K562 (cell line): ENCODE data around the gene TUT1. TPM values are rescaled to one million over a fixed set of nuclear protein-coding genes. Genes with fewer than 3 reads are reported as not detected.

Experiments
- C11orf30 ChIP-seq: fragments of 450-650 bp; IDR thresholded peaks from 2 replicates; pipeline ENCODE4 v1.6.1; 2016; ENCODE audit warnings: low read depth, mild to moderate bottlenecking
- CBFA2T3 ChIP-seq: fragments of 450-650 bp; IDR thresholded peaks from 2 replicates; pipeline ENCODE4 v1.6.1; 2017
- CBFB ChIP-seq: sonication (generic); formaldehyde crosslinking; IDR thresholded peaks from 2 replicates; pipeline ENCODE4 v1.4.0; 2020; ENCODE audit warnings: mild to moderate bottlenecking, missing genetic modification reagents
- DDX20 ChIP-seq: fragments of 450-650 bp; IDR thresholded peaks from 2 replicates; pipeline ENCODE4 v1.6.1; 2016; ENCODE audit warnings: missing genetic modification characterization, low read depth, mild to moderate bottlenecking, missing compliant biosample characterization, moderate library complexity
- FOXJ3 ChIP-seq: sonication (generic); formaldehyde crosslinking; IDR thresholded peaks from 2 replicates; pipeline ENCODE4 v1.4.0; 2020; ENCODE audit warnings: mild to moderate bottlenecking, missing genetic modification reagents
- GATAD2B ChIP-seq: fragments of 450-650 bp; IDR thresholded peaks from 2 replicates; pipeline ENCODE4 v1.6.1; 2017; ENCODE audit warnings: mild to moderate bottlenecking, borderline replicate concordance
- KLF6 ChIP-seq: fragments of 250-450 bp; sonication (Bioruptor Pico); IDR thresholded peaks from 2 replicates; pipeline ENCODE4 v1.4.0; 2020; ENCODE audit warnings: mild to moderate bottlenecking, moderate library complexity, borderline replicate concordance
- MAFF ChIP-seq: IDR thresholded peaks from 2 replicates; pipeline ENCODE4 v1.6.1; 2012; ENCODE audit warnings: low read length, improper control_type of control experiment
- NFE2 ChIP-seq: IDR thresholded peaks from 2 replicates; pipeline ENCODE4 v1.6.1; 2014; ENCODE audit warnings: antibody characterized with exemption, low read depth
- NFIX ChIP-seq: fragments of 250-450 bp; sonication (Bioruptor Pico); IDR thresholded peaks from 2 replicates; pipeline ENCODE4 v1.4.0; 2020; ENCODE audit warnings: low read depth, mild to moderate bottlenecking, moderate library complexity
- PHF20 ChIP-seq: fragments of 450-650 bp; IDR thresholded peaks from 2 replicates; pipeline ENCODE4 v1.6.1; 2018; ENCODE audit not compliant: partially characterized antibody
- POLR2A ChIP-seq: fragments of 450-650 bp; conservative IDR thresholded peaks from 2 replicates; pipeline ENCODE4 v1.6.1; 2016
- RHOXF2B ChIP-seq: fragments of 250-450 bp; sonication (Bioruptor Pico); conservative IDR thresholded peaks from 2 replicates; pipeline ENCODE4 v1.5.1; 2021
- SAFB2 ChIP-seq: fragments of 200-400 bp; formaldehyde crosslinking; IDR thresholded peaks from 2 replicates; pipeline ENCODE4 v1.6.1; 2018; ENCODE audit warnings: borderline replicate concordance, low read length, low read depth, moderate library complexity; ENCODE audit not compliant: severe bottlenecking
- TAF9B ChIP-seq: fragments of 450-650 bp; IDR thresholded peaks from 2 replicates; pipeline ENCODE4 v1.6.1; 2018; ENCODE audit warnings: mild to moderate bottlenecking; ENCODE audit not compliant: partially characterized antibody
- TARDBP ChIP-seq: fragments of 450-650 bp; IDR thresholded peaks from 2 replicates; pipeline ENCODE4 v1.6.1; 2016
- TBP ChIP-seq: optimal IDR thresholded peaks from 2 replicates; pipeline ENCODE3; 2011; ENCODE audit warnings: low read depth, low read length, improper control_type of control experiment
- TCF3 ChIP-seq: sonication (generic); formaldehyde crosslinking; IDR thresholded peaks from 2 replicates; pipeline ENCODE4 v1.4.0; 2020; ENCODE audit warnings: mild to moderate bottlenecking, missing genetic modification reagents
- U2AF2 ChIP-seq: fragments of 200-400 bp; formaldehyde crosslinking; optimal IDR thresholded peaks from 2 replicates; pipeline ENCODE3; 2017; ENCODE audit warnings: low read depth, mild to moderate bottlenecking, low read length
- ZC3H4 ChIP-seq: sonication (generic); formaldehyde crosslinking; IDR thresholded peaks from 2 replicates; pipeline ENCODE4 v1.9.0; 2021; ENCODE audit warnings: missing genetic modification reagents, borderline replicate concordance
- ZNF121 ChIP-seq: sonication (generic); formaldehyde crosslinking; conservative IDR thresholded peaks from 2 replicates; pipeline ENCODE4 v1.8.0; 2022; ENCODE audit warnings: missing genetic modification reagents
- ZNF316 ChIP-seq: fragments of 450-650 bp; IDR thresholded peaks from 2 replicates; pipeline ENCODE4 v1.6.1; 2016
- ZNF583 ChIP-seq: fragments of 250-450 bp; sonication (Bioruptor Pico); IDR thresholded peaks from 2 replicates; pipeline ENCODE4 v1.4.0; 2020
- ZNF740 ChIP-seq, 3 experiments: fragments of 200-800 bp in 1 of 3; sonication (Bioruptor generic) in 1 of 3; sonication (generic) in 1 of 3; formaldehyde crosslinking in 1 of 3; IDR thresholded peaks; 2 replicates each; pipeline versions ENCODE4 v1.6.1 to v1.8.0; 2016 to 2022; ENCODE audit warnings: mild to moderate bottlenecking in 2 of 3, missing compliant biosample characterization in 2 of 3, missing genetic modification characterization in 2 of 3, missing genetic modification reagents in 1 of 3
- ZNF79 ChIP-seq: fragments of 250-450 bp; sonication (Bioruptor Pico); IDR thresholded peaks from 2 replicates; pipeline ENCODE4 v1.4.0; 2020; ENCODE audit warnings: low read depth, mild to moderate bottlenecking, moderate library complexity
- polyA plus RNA-seq, 8 experiments: library from polyadenylated mRNA; depleted of rRNA in 4 of 8; stranded (reverse) in 5 of 8; unstranded in 3 of 8; fragments of >200 nt; fragmentation: Nextera tagmentation in 2 of 8; fragmentation: Illumina TruSeq in 1 of 8; extraction: Ambion mirVana in 2 of 8; extraction: Trizol in 1 of 8; gene quantifications; 2 replicates each; pipeline versions ENCODE4 v1.2.1 to v1.2.3, GENCODE V29; 2011 to 2014; ENCODE audit warnings: inconsistent platforms in 1 of 8, missing spikeins in 1 of 8
- total RNA-seq, 7 experiments: library from RNA; depleted of rRNA in 6 of 7; stranded (reverse); fragments of >200 nt in 6 of 7; fragmentation: Illumina TruSeq in 2 of 7; extraction: Trizol in 2 of 7; gene quantifications; 2 replicates each; pipeline versions ENCODE4 v1.2.1 to v1.2.3, GENCODE V29; 2011 to 2021; ENCODE audit warnings: low replicate concordance in 1 of 7
- TF ChIP-seq, protein P1 (sequence below), 2 experiments: fragments of 450-650 bp in 1 of 2; sonication (generic) in 1 of 2; formaldehyde crosslinking; conservative IDR thresholded peaks; 2 replicates each; pipeline versions ENCODE4 v1.4.0 to v1.8.1; 2020 to 2022; ENCODE audit warnings: mild to moderate bottlenecking in 1 of 2, missing genetic modification reagents in 1 of 2
- TF ChIP-seq, protein P2 (sequence below): IDR thresholded peaks from 2 replicates; pipeline ENCODE4 v1.6.1; 2011; ENCODE audit not compliant: insufficient read length; ENCODE audit errors: extremely low read depth

The TUT1 gene
- total and polyA plus RNA-seq, 9 of the 15 experiments (the other 6 are each of a cell fraction or from before 2014, with no cell fraction given) = 0.66 to 44.3 (median 15.7) TPM

GRCh38 chr11:62614275-62614674 lies 23.0 kb upstream of the TUT1 start (continued):
- TF ChIP-seq MAFF (0 out of 2 replicates have a peak, but pooled peaks have one; percentile 21), TAF9B (no peak), ZC3H4 (no peak), FOXJ3 (CRISPR knock-in tag) (no peak), POLR2A (0 out of 2 replicates have a peak, but pooled peaks have one; percentile 28), TCF3 (no peak), TARDBP (no peak), ZNF316 (peak; percentile 76), RHOXF2B (CRISPR knock-in tag) (no peak), CBFA2T3 (no peak), ZNF583 (CRISPR knock-in tag) (no peak), CBFB (no peak), SAFB2 (no peak), ZNF740 (CRISPR knock-in tag; IDR thresholded peaks at IDR 0.05) (peak; percentile 35; the same call in 1 of the 2 replicates), ZNF740 (tag; IDR thresholded peaks at IDR 0.05) (no peak), U2AF2 (no peak), GATAD2B (no peak), DDX20 (tag) (no peak), KLF6 (CRISPR knock-in tag) (no peak), ZNF121 (CRISPR knock-in tag) (no peak), TBP (peak; percentile 54), PHF20 (no peak), NFE2 (peak; percentile 89), ZNF79 (CRISPR knock-in tag) (no peak), C11orf30 (peak; percentile 83), NFIX (CRISPR knock-in tag) (no peak)
- TF ChIP-seq, protein P1, sequence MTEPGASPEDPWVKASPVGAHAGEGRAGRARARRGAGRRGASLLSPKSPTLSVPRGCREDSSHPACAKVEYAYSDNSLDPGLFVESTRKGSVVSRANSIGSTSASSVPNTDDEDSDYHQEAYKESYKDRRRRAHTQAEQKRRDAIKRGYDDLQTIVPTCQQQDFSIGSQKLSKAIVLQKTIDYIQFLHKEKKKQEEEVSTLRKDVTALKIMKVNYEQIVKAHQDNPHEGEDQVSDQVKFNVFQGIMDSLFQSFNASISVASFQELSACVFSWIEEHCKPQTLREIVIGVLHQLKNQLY (CRISPR knock-in tag; conservative IDR thresholded peaks at IDR 0.05) = no peak
- TF ChIP-seq, protein P2, sequence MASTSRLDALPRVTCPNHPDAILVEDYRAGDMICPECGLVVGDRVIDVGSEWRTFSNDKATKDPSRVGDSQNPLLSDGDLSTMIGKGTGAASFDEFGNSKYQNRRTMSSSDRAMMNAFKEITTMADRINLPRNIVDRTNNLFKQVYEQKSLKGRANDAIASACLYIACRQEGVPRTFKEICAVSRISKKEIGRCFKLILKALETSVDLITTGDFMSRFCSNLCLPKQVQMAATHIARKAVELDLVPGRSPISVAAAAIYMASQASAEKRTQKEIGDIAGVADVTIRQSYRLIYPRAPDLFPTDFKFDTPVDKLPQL = no peak
